DMS 273 (cell line): Measurements from ENCODE around the gene SREBF2.

Experiments used
- DNase-seq: peaks from one replicate; lab custom pipeline; 2025; ENCODE audit not compliant: unreplicated experiment; lab: John Stamatoyannopoulos, UW

SREBF2 gene

DNA sequence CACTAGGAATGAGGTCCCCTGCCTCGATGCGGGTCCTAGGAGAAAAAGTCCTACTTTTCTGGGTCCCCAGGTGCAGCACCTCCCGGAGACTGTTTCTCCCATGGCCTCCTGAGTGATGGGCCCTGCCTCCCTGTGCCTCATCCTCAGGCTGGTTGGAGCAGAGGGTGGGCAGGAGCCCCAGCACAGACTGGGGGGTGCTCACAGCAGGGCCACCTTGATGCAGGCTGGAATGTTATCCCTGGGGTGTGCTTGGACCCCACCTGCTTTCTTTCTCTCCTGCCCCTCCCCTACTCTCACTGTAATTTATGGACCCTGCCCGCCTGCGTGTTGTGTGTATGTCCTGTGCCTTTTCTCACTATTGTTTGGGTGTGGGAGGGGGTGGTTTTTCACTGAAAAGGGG lies 73.9 kb downstream of the SREBF2 start:
- DNase-seq: no peak

DNA sequence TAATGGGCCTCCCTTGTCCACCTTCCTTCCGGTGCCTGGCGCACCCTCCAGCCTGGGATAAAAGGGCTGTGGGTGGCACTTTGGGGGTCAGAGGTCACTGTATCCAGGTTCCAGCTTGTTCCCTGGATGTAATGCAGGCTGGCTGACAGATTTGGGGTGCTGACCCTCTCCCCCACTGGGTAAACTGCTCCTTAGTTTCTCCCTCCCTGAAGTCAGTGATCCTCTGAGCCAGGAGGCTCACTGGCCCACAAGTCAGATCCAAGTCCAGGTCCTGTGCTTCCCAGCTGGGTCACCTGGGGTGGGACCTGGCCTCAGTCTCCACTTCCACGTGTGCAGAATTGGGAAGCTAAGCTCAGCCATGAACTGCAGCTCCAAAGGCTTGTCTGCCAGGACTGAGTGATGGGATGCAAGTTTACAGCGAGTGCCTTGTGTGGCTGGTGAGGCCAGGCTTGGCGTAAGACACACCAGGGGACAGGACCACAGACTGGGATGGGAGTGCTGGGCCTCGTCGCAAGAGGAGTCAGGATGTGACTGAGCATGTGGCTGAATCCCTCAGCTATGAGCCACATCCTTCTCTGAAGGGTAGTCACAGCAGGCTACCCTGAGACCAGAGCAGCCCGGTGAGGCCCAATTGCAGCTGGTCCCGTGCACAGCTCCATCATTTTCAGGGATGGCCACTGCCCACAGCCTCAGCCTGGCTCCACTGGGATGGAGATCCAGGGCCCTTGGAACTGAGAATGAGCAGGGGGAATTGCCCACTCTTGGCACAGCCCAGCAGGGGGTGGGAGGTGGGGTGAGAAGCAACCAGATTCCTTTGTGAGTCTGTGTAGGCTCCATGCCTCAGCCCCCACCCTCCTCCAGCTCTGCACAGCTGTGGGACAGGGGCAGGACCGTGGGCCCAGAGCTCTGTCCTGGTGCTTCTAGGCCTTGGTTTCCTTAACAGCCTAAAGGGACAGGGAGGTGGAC lies 74.8 kb downstream of the SREBF2 start:
- peak; percentile 24 for DNase-seq

DNA sequence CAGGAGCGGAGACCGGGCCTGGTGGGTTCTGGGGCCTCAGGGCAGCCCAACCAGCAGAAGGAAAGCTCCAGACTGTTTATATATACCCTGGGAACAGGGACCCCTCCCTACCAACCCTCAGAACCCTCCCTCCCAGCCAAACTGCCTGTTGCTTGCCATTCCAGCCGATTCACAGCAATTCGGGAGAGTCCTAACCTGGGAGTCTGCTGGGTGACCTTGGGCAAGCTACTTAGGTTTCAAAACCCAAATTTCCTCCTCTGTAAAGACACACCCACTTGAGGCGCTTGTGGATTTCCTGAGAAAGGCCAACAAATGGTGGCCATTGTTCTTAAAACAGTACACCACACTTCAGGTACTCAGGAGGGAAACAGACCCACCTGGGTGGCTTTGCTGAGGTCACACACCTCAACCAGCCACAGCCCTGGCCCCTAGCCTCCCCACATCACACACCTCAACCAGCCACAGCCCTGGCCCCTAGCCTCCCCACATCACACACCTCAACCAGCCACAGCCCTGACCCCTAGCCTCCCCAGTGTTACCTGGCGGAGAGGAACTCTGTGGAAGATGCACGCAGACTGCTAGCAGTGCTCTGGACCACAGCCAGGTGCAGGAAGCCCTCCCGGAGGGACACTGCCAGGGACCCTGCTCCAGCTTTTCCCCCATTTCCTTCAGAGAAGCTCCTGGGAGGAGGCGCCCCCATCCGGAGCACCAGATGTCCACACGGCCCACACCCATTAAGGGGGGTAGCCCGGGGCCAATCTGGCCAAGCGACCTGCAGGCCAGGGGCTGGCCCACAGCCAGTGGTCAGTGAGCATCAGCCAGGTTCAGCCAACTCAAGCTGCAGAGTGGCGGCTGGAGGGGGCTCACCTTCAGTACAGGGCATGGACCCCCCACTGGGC lies 75.8 kb downstream of the SREBF2 start:
- peak; percentile 35 for DNase-seq

DNA sequence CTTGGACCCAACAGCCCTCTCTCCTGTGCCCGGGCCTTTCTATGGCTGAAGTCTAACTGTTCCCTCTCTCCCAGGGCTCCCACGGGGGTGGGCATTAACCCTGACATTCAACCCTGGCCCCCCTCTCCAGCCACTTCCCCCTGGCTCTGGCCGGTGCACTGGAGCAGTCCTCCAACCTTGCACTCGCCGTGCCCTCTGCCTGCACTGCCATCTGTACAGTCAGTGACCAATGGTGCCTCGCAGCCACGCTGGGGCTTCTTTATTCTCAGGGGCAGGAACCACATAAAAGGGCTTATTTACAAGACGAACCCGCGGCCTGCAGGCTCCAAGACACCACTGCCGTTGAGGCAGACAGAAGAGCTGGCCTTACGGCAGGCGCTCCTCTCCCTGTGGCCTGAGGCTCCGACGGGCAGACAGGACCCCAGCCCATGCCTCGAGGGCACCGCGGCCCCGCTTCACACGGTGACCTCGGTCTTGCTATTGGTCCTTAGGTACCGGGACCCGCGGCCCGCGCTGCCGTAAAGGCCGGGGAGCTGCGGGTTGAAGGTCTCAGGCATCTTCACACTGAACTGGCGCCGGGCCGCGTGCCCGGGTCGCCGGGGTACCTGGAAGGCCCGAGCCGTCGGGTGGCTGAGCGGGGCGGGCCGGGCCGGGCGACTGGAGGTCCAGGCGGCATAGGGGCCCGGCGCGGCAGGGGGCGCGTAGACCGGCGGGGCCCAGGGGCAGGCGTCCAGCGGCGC lies 76.6 kb downstream of the SREBF2 start:
- no peak for DNase-seq

DNA sequence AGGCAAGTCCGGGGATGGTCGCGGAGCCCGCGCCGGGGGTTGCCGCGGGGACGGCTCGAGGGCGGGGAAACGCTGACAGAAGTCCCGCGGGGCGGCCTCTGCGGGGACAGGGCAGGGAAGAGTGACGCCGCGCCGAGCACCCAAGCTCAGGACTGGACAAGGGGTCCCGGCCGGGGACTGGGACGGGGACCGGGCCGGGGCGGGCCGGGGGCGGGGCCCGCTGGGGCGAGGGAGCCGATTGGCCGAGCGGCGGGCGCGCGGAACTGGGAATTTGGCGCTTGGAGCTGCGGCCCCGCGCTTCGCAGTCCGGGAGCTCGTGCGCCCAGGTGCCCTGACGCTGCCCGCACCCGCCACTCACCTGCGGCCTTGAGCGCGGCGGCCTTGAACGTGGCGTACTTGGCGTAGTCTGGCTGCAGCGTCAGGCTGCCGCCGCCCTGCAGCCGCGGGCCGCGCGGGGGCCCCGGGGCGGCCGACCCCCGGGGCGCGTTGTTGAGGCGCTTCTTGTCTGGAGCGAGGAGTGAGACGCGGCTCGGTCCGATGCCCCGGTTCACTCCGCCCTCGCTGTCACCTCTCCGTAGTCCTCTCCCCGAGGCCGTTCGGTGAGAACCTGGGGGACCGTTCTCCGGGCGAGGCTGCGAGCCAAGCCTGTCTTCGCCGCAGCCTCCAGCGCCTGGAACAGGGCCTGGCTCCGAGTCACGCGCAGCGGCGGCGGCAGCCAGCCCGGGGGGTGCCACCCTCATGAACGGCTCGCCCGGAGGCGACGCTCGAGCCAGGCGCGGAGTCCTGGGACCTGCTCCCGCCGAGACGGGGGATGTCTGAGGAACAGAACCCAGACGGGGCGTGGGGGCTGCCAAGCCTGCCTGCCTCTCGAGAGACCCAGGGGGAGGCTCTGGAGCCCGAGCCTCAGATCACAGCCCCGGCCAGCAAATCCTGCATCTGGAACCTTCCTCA lies 77.4 kb downstream of the SREBF2 start:
- peak; percentile 55 for DNase-seq

DNA sequence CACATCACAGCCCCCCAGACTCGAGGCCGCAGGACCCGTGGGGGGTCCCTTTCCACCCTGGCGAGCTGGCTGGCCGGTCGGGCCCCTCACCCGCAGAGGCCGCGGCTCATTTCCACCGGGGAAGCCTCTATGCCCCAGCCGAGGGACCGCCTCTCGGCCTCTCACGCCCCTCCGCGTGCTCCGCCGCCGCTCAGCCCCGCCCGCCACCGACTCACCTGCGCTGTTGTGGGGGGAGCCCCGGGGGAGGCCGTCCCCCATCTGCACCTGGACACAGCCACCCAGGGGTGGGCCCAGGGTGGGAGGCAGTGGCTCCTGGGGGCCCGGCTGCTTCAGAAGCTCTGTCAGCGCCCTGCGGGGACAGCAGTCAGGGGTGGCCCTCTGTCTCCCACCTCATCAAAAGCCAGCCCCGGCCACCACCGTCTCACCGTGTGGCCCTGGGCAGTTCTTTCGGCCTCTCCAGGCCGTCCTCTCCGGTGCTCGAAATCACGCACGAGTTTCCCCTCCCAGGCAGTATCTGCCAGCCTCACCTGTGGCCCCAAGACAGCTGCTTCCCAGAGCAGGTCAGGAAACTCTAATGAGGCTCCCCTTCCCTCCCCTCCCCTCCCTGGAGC lies 78.2 kb downstream of the SREBF2 start:
- no peak for DNase-seq

DNA sequence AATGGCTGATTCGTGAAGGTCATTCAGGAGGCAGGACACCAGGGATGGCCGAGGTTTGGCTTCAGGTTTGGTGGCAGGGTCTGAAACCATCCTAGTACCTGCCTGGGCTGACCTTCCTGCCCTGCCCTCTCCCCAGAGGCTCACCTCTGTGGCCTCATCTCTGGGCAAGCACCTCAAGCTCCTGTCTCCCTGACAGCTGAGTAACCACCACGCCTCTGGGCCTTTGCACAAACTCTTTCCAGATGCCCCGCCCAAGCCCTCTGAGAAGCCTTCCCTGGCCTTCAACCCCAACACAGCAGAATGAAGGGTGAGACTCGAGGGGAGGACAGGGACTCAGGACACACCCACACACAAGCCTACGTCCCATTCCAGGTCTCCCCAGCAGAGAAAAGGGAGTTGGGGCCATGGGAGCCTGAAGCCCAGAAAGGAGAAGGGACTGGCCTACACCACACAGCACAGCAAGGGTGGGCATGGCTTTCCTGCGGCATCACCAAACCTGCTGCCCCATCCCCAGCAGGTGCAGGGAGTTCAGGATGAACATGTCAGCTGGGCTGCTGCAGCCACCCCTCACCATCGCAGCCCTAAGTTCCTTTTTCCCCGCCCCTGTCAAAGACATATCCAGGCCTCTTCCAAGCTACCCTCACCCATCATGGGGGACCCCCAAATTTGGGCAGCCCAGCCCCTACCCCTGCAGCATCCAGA lies 79.6 kb downstream of the SREBF2 start:
- no peak for DNase-seq

DNA sequence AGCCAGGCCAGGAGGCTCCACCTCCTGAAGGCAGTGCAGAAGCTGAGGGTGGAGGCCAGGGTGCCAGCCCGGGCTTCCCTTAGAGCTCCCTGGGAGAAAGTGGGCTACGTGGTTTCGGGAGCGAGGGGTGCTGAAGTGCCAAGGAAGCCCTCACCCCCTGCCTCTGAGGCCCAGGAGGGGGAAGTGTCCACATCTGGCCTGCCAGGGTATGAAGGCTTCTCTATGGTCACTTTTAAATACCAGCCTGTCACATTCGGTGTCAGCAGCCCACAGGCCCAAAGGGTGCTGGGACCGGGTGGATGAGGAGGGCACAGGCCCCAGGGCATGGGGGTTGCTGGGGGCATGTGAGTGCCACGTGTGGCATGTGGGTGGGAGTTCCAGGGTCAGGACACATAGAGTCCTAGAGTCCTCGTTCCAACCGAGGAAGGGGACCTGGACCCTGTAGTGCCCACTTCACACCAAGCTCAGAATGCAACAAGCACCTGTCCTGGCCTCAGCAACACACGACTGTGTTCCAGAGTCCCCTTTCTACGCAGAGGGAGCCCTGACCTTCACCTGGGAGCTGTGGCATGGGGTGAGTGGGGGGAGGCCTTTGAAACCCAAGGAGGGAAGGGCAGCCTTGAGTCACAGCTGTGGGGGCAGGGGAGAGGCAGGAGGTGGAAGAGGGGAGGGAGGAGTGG lies 80.3 kb downstream of the SREBF2 start:
- no peak for DNase-seq

DNA sequence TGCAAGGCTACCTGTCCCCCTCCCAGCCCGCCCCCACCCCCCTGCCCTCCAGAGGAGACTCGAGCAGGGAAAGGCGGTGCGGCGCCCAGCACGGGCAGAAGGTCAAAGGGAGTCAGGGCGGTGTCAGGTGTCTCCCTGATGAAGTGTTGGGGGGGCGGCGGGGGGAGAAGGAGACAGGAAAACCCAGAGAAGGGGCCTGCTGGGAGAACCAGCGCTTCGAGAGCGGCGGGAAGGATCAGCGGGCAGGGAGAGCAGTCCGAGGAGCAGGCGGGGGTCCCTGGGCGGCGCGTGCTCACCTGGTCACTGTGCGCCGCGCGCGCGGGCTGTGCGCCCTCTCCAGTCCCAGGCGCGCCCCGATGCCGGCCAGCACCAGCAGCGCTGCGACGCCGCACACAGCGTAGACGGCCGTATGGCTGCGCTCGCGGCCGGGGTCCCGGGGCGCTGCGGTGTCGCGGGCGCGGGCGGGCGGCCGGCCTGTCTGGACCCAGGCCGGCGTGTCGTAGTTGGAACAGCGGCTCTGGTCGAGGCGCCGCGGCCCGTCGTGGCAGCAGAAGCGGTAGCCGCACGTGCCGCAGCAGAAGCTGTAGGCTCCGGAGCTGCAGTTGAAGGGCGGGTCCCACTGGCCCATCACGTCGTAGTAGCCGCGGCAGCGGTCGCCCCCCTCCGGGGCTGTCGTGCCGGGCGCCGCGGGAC lies 81.1 kb downstream of the SREBF2 start:
- peak; percentile 53 for DNase-seq

DNA sequence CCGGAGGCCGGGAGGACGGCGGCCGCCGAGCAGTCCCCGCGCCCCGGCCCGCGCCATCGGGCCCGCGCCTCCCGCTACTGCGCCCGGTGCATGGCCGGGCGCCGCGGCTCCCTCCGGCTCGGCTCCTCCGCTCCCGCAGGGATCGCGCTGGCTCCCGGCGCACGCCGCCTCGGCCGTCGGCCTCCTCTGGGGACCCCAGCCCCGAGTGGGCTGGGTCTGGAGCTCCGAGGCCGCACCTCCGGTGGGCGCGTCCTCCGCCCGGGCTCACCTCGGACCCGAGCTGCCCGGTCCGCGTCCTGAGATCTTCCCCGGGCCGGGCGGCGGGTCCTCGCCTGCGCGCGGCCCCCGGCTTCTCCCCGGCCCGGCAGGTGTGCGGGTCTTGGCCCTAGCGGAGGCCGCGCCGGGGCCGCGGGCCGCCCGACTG lies 81.7 kb downstream of the SREBF2 start:
- peak; percentile 53 for DNase-seq

DNA sequence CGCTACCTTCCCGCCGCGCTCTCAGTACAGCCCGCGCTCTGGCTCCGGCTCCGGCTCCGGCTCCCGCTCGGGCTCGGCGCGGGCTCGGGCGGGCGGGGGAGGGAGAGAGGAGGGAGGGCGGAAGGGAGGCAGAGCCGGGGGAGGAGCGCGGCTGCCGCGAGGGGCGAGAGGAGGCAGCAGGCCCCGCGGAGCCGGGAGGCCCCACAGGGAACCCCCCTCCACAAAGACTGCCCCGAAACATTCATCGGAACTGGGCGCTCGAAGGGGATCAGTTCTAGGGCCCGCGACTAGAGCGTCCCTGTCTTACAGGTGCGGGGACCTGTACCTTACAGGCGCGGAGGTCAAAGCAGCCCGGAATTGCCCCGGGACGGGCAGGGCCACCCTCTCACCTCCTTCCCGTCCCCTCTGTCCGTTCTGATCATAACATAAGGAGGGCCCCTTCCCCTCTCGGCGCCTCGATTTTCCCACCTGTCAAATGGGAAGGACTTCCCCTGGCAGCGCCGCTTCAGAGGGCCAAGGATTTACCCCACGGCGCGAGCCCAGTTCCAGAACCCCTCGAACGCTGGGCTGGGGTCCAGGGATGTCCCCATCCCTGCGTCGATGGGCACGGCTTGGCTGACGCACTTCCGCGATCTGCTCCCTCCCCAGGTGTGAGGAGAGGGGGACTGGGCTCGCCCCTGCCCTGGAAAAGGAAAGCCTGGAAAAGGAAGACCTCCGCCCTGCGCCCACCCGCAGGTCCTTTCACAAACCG lies 82.3 kb downstream of the SREBF2 start, which contains the start of gene SHISA8:
Gene SHISA8 (minus strand): TSS at position 40 of the 751 bp plus-strand sequence. CDS start 407 bp downstream, outside the sequence.
- peak; percentile 62 for DNase-seq

DNA sequence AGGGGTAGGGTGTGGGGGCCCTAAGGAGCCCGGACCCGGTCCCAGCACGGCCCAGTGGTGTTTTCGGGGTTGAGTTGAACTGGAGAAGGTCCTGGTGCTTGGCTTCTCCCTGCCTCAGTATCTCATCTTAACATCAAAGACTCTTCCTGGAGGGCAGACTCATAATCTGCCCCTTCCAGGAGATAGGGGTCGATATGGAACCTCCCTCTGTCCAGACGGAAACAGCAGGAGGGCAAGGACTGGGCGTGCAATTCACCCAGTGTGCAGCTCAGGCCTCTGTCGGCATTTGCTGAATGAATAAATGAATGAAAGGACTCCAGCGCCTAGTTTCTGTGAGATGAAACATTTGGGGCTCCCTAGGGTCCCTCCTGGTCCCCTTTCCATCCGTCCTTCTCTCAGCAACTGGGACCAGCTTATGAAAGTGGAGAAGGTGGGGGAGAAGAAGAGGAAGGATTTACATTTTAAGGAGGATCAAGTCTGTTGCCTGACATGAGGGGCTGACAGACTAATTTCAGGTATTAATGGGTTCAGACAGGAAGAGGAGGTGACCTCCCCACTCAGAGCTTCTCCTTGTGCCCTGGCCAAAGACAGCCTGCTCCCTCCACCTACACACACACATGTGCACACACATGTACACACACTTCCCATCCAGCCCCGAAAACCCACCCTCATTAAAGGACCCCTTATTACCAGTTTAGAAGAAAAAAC lies 83.0 kb downstream of the SREBF2 start:
- no peak for DNase-seq

DNA sequence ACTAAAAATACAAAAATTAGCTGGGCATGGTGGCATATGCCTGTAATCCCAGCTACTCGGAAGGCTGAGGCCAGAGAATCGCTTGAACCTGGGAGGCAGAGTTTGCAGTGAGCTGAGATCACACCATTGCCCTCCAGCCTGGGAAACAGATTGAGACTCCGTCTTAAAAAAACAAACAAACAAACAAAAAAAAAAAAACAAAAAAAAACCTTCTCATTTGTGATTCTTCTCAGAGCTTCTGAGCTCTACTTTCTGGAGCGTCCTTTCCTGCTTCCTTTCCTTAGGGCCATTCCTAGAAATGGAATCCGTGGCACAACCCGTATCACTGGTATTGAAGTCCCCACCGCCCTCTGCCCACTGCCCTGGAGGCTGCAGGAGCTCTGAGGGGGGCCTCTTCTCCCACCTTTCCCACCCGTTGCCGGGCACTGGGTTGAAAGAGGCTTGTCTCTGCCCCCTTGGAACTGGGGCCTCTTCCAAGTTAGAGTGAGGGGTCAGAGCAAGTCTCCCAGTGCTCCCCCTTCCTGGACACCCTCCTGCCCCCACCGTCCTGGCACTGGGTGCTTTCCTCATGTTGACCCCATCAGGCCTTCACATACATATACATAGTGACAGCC lies 83.9 kb downstream of the SREBF2 start:
- DNase-seq: no peak

DNA sequence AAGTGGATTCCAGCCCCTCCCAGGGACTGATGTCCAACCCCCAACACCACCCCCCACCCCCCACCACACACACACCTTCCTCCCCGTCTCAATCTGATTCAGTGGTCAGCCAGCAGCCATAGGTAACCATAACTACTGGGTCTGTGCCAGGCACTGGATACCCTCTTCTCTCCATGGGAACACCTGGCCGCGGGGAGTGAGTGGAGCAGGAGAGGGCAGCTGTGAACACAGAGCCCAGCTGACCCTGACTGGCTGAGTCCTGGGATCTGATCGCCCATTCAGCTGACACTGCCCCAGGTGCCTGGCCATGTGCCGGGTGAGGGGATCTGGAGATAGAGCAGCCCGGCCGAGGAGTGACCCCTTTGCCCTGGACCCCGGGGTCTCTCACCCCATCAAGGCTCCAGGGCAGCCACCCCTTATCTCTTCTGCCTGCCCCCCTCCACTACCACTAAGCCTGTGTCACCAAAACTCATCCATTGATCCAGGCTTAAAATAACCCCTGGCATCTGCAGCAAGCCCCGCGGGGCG lies 84.5 kb downstream of the SREBF2 start:
- DNase-seq: no peak

DNA sequence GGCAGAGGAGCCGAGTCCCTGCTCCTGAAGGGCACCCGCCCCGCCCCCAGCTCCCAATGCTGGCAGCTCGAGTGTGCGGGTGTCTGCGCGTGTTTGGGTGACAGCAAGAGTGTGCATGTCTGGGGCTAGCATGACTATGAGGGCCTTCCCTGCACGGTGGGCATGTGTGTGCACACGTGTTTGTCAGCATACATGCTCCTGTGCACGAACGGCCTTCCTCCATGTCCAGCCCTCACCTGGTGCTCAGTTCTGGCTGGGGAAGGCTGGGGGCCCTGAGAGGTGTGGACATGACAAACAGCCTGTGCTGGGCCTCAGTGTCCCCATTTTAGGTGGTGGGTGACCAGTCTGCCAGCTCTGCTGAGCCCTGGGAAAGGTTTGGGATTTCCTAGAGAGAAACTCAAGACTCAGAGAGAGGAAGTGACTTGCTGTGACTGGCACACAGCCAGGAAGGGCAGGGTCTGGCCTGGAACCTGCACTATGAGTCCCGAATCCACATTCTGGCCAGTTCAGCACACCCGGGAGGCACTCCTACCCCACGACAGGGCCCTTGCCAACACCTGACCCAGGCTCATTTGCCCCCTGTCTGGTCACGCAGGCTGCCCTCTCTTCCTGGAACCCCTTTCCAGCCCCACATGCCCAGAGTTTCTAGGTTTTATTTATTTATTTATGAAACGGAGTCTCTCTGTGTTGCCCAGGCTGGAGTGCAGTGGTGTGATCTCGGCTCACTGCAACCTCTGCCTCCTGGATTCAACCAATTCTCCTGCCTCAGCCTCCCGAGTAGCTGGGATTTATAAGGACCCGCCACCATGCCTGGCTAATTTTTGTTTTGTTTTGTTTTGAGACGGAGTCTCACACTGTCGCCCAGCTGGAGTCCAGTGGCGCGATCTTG lies 85.2 kb downstream of the SREBF2 start:
- peak; percentile 50 for DNase-seq
